GM18508 (cell line): ENCODE measurements around the gene NAV2.
"Not testable (repeated sequence)": the region's sequence is repeated elsewhere in the genome, so short reads cannot be mapped to it uniquely, and the experiment has no call there.

Experiments used
- ATAC-seq: cut with Tn5 transposase; IDR thresholded peaks from one replicate; pipeline ENCODE4 v1.9.1; 2021; ENCODE audit warnings: moderate number of reproducible peaks; ENCODE audit not compliant: insufficient read depth, unreplicated experiment

The NAV2 gene

GRCh38 chr11:20114588-20114987 lies 402.0 kb downstream of the NAV2 start:
- no peak for ATAC-seq

- ATAC-seq: no peak
These were observed 404.2 kb downstream of the NAV2 start for GRCh38 chr11:20116825-20117224.

- ATAC-seq: no peak
These were observed 404.7 kb downstream of the NAV2 start for GRCh38 chr11:20117291-20117690.

- ATAC-seq: no peak
These were observed 405.6 kb downstream of the NAV2 start for GRCh38 chr11:20118209-20118608.

- no peak for ATAC-seq
These were observed 406.7 kb downstream of the NAV2 start for GRCh38 chr11:20119315-20119714.

- ATAC-seq: no peak
These were observed 407.7 kb downstream of the NAV2 start for GRCh38 chr11:20120134-20120925.

GRCh38 chr11:20122131-20122530 lies 409.5 kb downstream of the NAV2 start:
- no peak for ATAC-seq

GRCh38 chr11:20125927-20126326 lies 413.3 kb downstream of the NAV2 start:
- ATAC-seq: no peak

- ATAC-seq: no peak
These were observed 414.1 kb downstream of the NAV2 start for GRCh38 chr11:20126724-20127123.

- no peak for ATAC-seq
These were observed 415.3 kb downstream of the NAV2 start for GRCh38 chr11:20127671-20128527.

GRCh38 chr11:20128528-20128825 lies 415.8 kb downstream of the NAV2 start:
- ATAC-seq: not testable (repeated sequence)

- ATAC-seq: no peak
These were observed 417.0 kb downstream of the NAV2 start for GRCh38 chr11:20129665-20130064.

GRCh38 chr11:20131788-20132666 lies 419.4 kb downstream of the NAV2 start:
- ATAC-seq: no peak

GRCh38 chr11:20132667-20133039 lies 420.0 kb downstream of the NAV2 start:
- ATAC-seq: no peak

GRCh38 chr11:20134991-20135736 lies 422.5 kb downstream of the NAV2 start:
- no peak for ATAC-seq

- ATAC-seq: no peak
These were observed 425.0 kb downstream of the NAV2 start for GRCh38 chr11:20137637-20138036.

- ATAC-seq: no peak
These were observed 426.1 kb downstream of the NAV2 start for GRCh38 chr11:20138707-20139106.

- ATAC-seq: no peak
These were observed 441.7 kb downstream of the NAV2 start for GRCh38 chr11:20154381-20154780.

GRCh38 chr11:20155683-20156279 lies 443.1 kb downstream of the NAV2 start:
- no peak for ATAC-seq
